ENCODE results near the gene CYP24A1.

Gene CYP24A1

GRCh38 chr20:54194724-54195438 is 21.1 kb upstream of the CYP24A1 start:
- CTCF ChIA-PET: interaction anchor here (1.4 to 7.1 kb wide), 4 partner anchors 74 to 99 kb away, joined by 3 to 51 read pairs (median 28); no protein-coding TSS in a partner anchor
- POLR2A ChIA-PET: no interaction called here
- TF ChIP-seq CTCF (IDR thresholded peaks at IDR 0.05; ENCODE audit: insufficient read depth, low read length, missing control alignments): no peak
- no peak for DNase-seq (ENCODE audit: low read depth, low spot score)
- no peak overlapping the region for H3K4me3 ChIP-seq (ENCODE audit: low read depth, low read length)

- POLR2A ChIA-PET: no interaction called here
- DNase-seq (ENCODE audit: low read depth, low spot score): no peak
- CTCF ChIA-PET: interaction anchor here (1.2 to 7.1 kb wide), 4 partner anchors 14 to 98 kb away, joined by 3 to 51 read pairs (median 28); partner anchors contain the start of gene PFDN4
- H3K4me3 ChIP-seq (ENCODE audit: low read depth, low read length): no peak overlapping the region
- no peak for TF ChIP-seq CTCF (IDR thresholded peaks at IDR 0.05; ENCODE audit: insufficient read depth, low read length, missing control alignments)
Observed at GRCh38 chr20:54193817-54194216, 20.0 kb upstream of the CYP24A1 start.

- DNase-seq (ENCODE audit: low read depth, low spot score): no peak
- ChIA-PET CTCF (interaction anchor here (1.6 to 7.1 kb wide), 2 partner anchors 10 to 85 kb away, joined by 5 to 51 read pairs; no protein-coding TSS in a partner anchor), POLR2A (no interaction called here)
- no peak for TF ChIP-seq CTCF (IDR thresholded peaks at IDR 0.05; ENCODE audit: insufficient read depth, low read length, missing control alignments)
- H3K4me3 ChIP-seq (ENCODE audit: low read depth, low read length): no peak overlapping the region
Observed at GRCh38 chr20:54190217-54190616, 16.4 kb upstream of the CYP24A1 start.

GRCh38 chr20:54189630-54190029 is 15.8 kb upstream of the CYP24A1 start:
- TF ChIP-seq CTCF (IDR thresholded peaks at IDR 0.05; ENCODE audit: insufficient read depth, low read length, missing control alignments): no peak
- ChIA-PET POLR2A (no interaction called here), CTCF (interaction anchor here (1.1 to 7.1 kb wide), 4 partner anchors 10 to 93 kb away, joined by 5 to 51 read pairs (median 10); no protein-coding TSS in a partner anchor)
- DNase-seq (ENCODE audit: low read depth, low spot score): no peak
- no peak overlapping the region for H3K4me3 ChIP-seq (ENCODE audit: low read depth, low read length)

- ChIA-PET POLR2A (no interaction called here), CTCF (interaction anchor here (1.1 to 2.5 kb wide), 4 partner anchors 11 to 92 kb away, joined by 5 to 20 read pairs (median 10); no protein-coding TSS in a partner anchor)
- no peak for TF ChIP-seq CTCF (IDR thresholded peaks at IDR 0.05; ENCODE audit: insufficient read depth, low read length, missing control alignments)
- no peak overlapping the region for H3K4me3 ChIP-seq (ENCODE audit: low read depth, low read length)
- no peak for DNase-seq (ENCODE audit: low read depth, low spot score)
Observed at GRCh38 chr20:54188132-54188849, 14.5 kb upstream of the CYP24A1 start.
